ENCODE results near the gene KCNJ18.
"Not testable (repeated sequence)": the region's sequence is repeated elsewhere in the genome, so short reads cannot be mapped to it uniquely, and the experiment has no call there.

Gene KCNJ18

GRCh38 chr17:21656518-21657309 lies 35.6 kb upstream of the KCNJ18 start:
- no CpG with 5 or more reads among the region's 47 CpGs for WGBS (ENCODE audit: extremely low coverage, insufficient coverage, low lambda C conversion rate)
- DNase-seq; H4K8ac ChIP-seq (ENCODE audit: low read depth, low read length); H3K4ac ChIP-seq (ENCODE audit: low read depth, low read length); H3K23ac ChIP-seq (ENCODE audit: low read length); H3K36me3 ChIP-seq (ENCODE audit: control insufficient read depth, insufficient read depth, low read length); H3K27ac ChIP-seq (ENCODE audit: low read depth, low read length); H3K4me2 ChIP-seq (ENCODE audit: low read length); H2BK5ac ChIP-seq (ENCODE audit: low read length); H3K4me1 ChIP-seq (ENCODE audit: control insufficient read depth, low read depth, low read length); H3K27me3 ChIP-seq (ENCODE audit: insufficient read depth, low read length, poor library complexity); H3K79me2 ChIP-seq (ENCODE audit: control insufficient read depth, insufficient read depth, low read length); H3K18ac ChIP-seq (ENCODE audit: low read length); H3K4me3 ChIP-seq (ENCODE audit: low read length); H2AK5ac ChIP-seq (ENCODE audit: low read length); H4K5ac ChIP-seq (ENCODE audit: low read length); H3K9ac ChIP-seq (ENCODE audit: low read length); H2BK120ac ChIP-seq (ENCODE audit: low read depth, low read length); H3K79me1 ChIP-seq (ENCODE audit: low read length); H2BK15ac ChIP-seq (replicated peaks; ENCODE audit: low read depth); H3K56ac ChIP-seq (ENCODE audit: low read length): not testable (repeated sequence)

GRCh38 chr17:21659635-21660034 lies 32.7 kb upstream of the KCNJ18 start:
- not testable (repeated sequence) for H2AK5ac ChIP-seq (ENCODE audit: low read length); H3K36me3 ChIP-seq (ENCODE audit: control insufficient read depth, insufficient read depth, low read length); H3K4me1 ChIP-seq (ENCODE audit: control insufficient read depth, low read depth, low read length); H3K79me1 ChIP-seq (ENCODE audit: low read length); H2BK5ac ChIP-seq (ENCODE audit: low read length); H3K27me3 ChIP-seq (ENCODE audit: insufficient read depth, low read length, poor library complexity); H3K56ac ChIP-seq (ENCODE audit: low read length); H2BK15ac ChIP-seq (replicated peaks; ENCODE audit: low read depth); H4K8ac ChIP-seq (ENCODE audit: low read depth, low read length); H3K4me2 ChIP-seq (ENCODE audit: low read length); H3K27ac ChIP-seq (ENCODE audit: low read depth, low read length); DNase-seq; H3K4me3 ChIP-seq (ENCODE audit: low read length); H3K23ac ChIP-seq (ENCODE audit: low read length); H3K18ac ChIP-seq (ENCODE audit: low read length); H2BK120ac ChIP-seq (ENCODE audit: low read depth, low read length); H3K4ac ChIP-seq (ENCODE audit: low read depth, low read length); H4K5ac ChIP-seq (ENCODE audit: low read length); H3K9ac ChIP-seq (ENCODE audit: low read length); H3K79me2 ChIP-seq (ENCODE audit: control insufficient read depth, insufficient read depth, low read length)
- WGBS (ENCODE audit: extremely low coverage, insufficient coverage, low lambda C conversion rate): no CpG with 5 or more reads among the region's 7 CpGs

GRCh38 chr17:21661455-21661854 lies 30.9 kb upstream of the KCNJ18 start:
- DNase-seq; H3K56ac ChIP-seq (ENCODE audit: low read length): not testable (repeated sequence)
- no CpG with 5 or more reads among the region's 1 CpG for WGBS (ENCODE audit: extremely low coverage, insufficient coverage, low lambda C conversion rate)

GRCh38 chr17:21663166-21663565 lies 29.2 kb upstream of the KCNJ18 start:
- no CpG with 5 or more reads among the region's 3 CpGs for WGBS (ENCODE audit: extremely low coverage, insufficient coverage, low lambda C conversion rate)
- H3K79me1 ChIP-seq (ENCODE audit: low read length); DNase-seq; H3K23ac ChIP-seq (ENCODE audit: low read length); H4K5ac ChIP-seq (ENCODE audit: low read length); H2BK5ac ChIP-seq (ENCODE audit: low read length); H3K27me3 ChIP-seq (ENCODE audit: insufficient read depth, low read length, poor library complexity); H3K9ac ChIP-seq (ENCODE audit: low read length); H3K27ac ChIP-seq (ENCODE audit: low read depth, low read length); H4K8ac ChIP-seq (ENCODE audit: low read depth, low read length); H3K56ac ChIP-seq (ENCODE audit: low read length); H3K18ac ChIP-seq (ENCODE audit: low read length); H3K4ac ChIP-seq (ENCODE audit: low read depth, low read length); H2AK5ac ChIP-seq (ENCODE audit: low read length); H2BK120ac ChIP-seq (ENCODE audit: low read depth, low read length); H3K4me2 ChIP-seq (ENCODE audit: low read length); H3K79me2 ChIP-seq (ENCODE audit: control insufficient read depth, insufficient read depth, low read length); H3K4me1 ChIP-seq (ENCODE audit: control insufficient read depth, low read depth, low read length); H3K36me3 ChIP-seq (ENCODE audit: control insufficient read depth, insufficient read depth, low read length); H2BK15ac ChIP-seq (replicated peaks; ENCODE audit: low read depth): not testable (repeated sequence)
- peak overlapping the region; percentile 13 for H3K4me3 ChIP-seq (ENCODE audit: low read length)

More at GRCh38 chr17:21661455-21661854, 30.9 kb upstream of the KCNJ18 start:
- H2BK15ac ChIP-seq (replicated peaks; ENCODE audit: low read depth); H3K4ac ChIP-seq (ENCODE audit: low read depth, low read length); H3K27ac ChIP-seq (ENCODE audit: low read depth, low read length); H3K4me1 ChIP-seq (ENCODE audit: control insufficient read depth, low read depth, low read length); H3K79me2 ChIP-seq (ENCODE audit: control insufficient read depth, insufficient read depth, low read length); H3K4me3 ChIP-seq (ENCODE audit: low read length); H3K27me3 ChIP-seq (ENCODE audit: insufficient read depth, low read length, poor library complexity); H3K18ac ChIP-seq (ENCODE audit: low read length); H3K9ac ChIP-seq (ENCODE audit: low read length); H2AK5ac ChIP-seq (ENCODE audit: low read length); H3K79me1 ChIP-seq (ENCODE audit: low read length); H4K5ac ChIP-seq (ENCODE audit: low read length); H3K4me2 ChIP-seq (ENCODE audit: low read length); H2BK120ac ChIP-seq (ENCODE audit: low read depth, low read length); H4K8ac ChIP-seq (ENCODE audit: low read depth, low read length); H3K23ac ChIP-seq (ENCODE audit: low read length); H2BK5ac ChIP-seq (ENCODE audit: low read length); H3K36me3 ChIP-seq (ENCODE audit: control insufficient read depth, insufficient read depth, low read length): not testable (repeated sequence)

- not testable (repeated sequence) for H3K36me3 ChIP-seq (ENCODE audit: control insufficient read depth, insufficient read depth, low read length); H3K4ac ChIP-seq (ENCODE audit: low read depth, low read length); H3K79me1 ChIP-seq (ENCODE audit: low read length); H3K9ac ChIP-seq (ENCODE audit: low read length); H2BK15ac ChIP-seq (replicated peaks; ENCODE audit: low read depth); H3K27me3 ChIP-seq (ENCODE audit: insufficient read depth, low read length, poor library complexity); H3K18ac ChIP-seq (ENCODE audit: low read length); H3K4me1 ChIP-seq (ENCODE audit: control insufficient read depth, low read depth, low read length); H2BK120ac ChIP-seq (ENCODE audit: low read depth, low read length); H3K79me2 ChIP-seq (ENCODE audit: control insufficient read depth, insufficient read depth, low read length); H3K23ac ChIP-seq (ENCODE audit: low read length); H3K56ac ChIP-seq (ENCODE audit: low read length); DNase-seq; H3K27ac ChIP-seq (ENCODE audit: low read depth, low read length); H4K5ac ChIP-seq (ENCODE audit: low read length); H2BK5ac ChIP-seq (ENCODE audit: low read length); H2AK5ac ChIP-seq (ENCODE audit: low read length); H4K8ac ChIP-seq (ENCODE audit: low read depth, low read length); H3K4me2 ChIP-seq (ENCODE audit: low read length)
- 98% methylated on average over 5 of the region's 7 CpGs for WGBS (ENCODE audit: extremely low coverage, insufficient coverage, low lambda C conversion rate)
- H3K4me3 ChIP-seq (ENCODE audit: low read length): peak overlapping the region; percentile 32
Measured at GRCh38 chr17:21663614-21664474, 28.5 kb upstream of the KCNJ18 start.

All from mesendoderm (in vitro differentiated cells).